PC-3 (cell line): Measurements from ENCODE around the gene MAP1LC3A.

ENCODE experiments used
- CTCF ChIP-seq: fragments of 300-600 bp; sonication (generic); conservative IDR thresholded peaks from 2 replicates; pipeline ENCODE4 v1.5.1; 2017; ENCODE audit warnings: antibody characterized with exemption, low read depth, mild to moderate bottlenecking, low read length
- EZH2 ChIP-seq: fragments of 300-600 bp; sonication (generic); IDR thresholded peaks from one replicate; pipeline ENCODE4 v1.6.1; 2017; ENCODE audit warnings: antibody characterized with exemption, mild to moderate bottlenecking, low read length; ENCODE audit not compliant: unreplicated experiment

- TF ChIP-seq CTCF (no peak), EZH2 (no peak)
Observed at GRCh38 chr20:34583544-34583943, 25.0 kb downstream of the MAP1LC3A start.
